Neural progenitor cell (in vitro differentiated cells): Measurements from ENCODE around the gene CFAP61.

Source experiments
- EZH2 ChIP-seq: fragments of 200-600 bp; sonication (generic); IDR thresholded peaks from 2 replicates; pipeline ENCODE4 v1.6.1; 2017; ENCODE audit warnings: antibody characterized with exemption, mild to moderate bottlenecking, moderate library complexity
- EZH2phosphoT487 ChIP-seq: fragments of 200-600 bp; sonication (generic); IDR thresholded peaks from 2 replicates; pipeline ENCODE4 v1.6.1; 2017; ENCODE audit warnings: antibody characterized with exemption
- TF ChIP-seq, protein P1 (sequence below): fragments of 200-600 bp; sonication (generic); IDR thresholded peaks from 2 replicates; pipeline ENCODE4 v1.5.1; 2017; ENCODE audit warnings: antibody characterized with exemption, mild to moderate bottlenecking

GRCh38 chr20:20253744-20254330 lies 201.5 kb downstream of the CFAP61 start:
- TF ChIP-seq EZH2: no peak
- TF ChIP-seq, protein P1, sequence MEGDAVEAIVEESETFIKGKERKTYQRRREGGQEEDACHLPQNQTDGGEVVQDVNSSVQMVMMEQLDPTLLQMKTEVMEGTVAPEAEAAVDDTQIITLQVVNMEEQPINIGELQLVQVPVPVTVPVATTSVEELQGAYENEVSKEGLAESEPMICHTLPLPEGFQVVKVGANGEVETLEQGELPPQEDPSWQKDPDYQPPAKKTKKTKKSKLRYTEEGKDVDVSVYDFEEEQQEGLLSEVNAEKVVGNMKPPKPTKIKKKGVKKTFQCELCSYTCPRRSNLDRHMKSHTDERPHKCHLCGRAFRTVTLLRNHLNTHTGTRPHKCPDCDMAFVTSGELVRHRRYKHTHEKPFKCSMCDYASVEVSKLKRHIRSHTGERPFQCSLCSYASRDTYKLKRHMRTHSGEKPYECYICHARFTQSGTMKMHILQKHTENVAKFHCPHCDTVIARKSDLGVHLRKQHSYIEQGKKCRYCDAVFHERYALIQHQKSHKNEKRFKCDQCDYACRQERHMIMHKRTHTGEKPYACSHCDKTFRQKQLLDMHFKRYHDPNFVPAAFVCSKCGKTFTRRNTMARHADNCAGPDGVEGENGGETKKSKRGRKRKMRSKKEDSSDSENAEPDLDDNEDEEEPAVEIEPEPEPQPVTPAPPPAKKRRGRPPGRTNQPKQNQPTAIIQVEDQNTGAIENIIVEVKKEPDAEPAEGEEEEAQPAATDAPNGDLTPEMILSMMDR: no peak
- TF ChIP-seq EZH2phosphoT487: no peak
